OCI-M1 (cell line): ENCODE results near the gene VRK1.

Source experiments
- DNase-seq: peaks from one replicate; lab custom pipeline; 2025; lab: John Stamatoyannopoulos, UW

The VRK1 gene

DNA sequence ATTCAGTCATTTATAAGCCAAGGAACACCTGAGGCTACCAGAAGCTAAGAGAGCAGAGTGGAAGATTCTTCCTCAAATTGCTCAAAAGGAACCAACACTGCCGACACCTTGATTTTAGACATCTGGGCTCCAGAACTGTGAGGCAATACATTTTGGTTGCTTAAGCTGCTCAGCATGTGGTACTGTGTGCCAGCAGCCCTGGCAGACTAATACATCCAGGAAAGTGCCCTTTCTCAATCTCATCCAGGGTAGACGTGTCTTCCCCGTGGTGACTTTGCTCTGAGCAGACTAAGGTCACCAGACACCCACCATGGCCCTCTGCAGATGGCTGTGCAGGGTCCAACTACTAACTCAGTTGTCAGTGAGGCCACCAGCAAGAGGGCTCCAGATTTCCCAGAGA lies 122.8 kb downstream of the VRK1 start:
- DNase-seq = no peak

DNA sequence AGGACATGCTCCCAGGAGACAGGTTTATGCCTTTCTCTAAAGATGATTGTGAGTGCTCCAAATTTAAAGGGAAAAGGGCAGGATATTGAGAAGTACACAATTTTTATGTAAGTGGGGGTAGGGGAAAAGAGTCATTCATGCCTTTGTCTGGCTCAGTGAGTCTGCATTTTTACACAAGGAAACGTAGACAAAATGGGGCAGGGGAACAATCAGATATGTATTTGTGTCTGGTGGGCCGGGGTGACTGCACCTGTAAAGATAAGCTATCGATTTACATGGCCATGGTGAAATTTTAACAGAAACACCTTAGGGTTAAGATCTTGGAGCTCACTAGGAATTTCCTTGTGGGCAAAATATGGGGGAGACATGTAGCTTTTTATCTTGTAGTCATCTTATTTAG lies 123.6 kb downstream of the VRK1 start:
- DNase-seq = peak; percentile 15

DNA sequence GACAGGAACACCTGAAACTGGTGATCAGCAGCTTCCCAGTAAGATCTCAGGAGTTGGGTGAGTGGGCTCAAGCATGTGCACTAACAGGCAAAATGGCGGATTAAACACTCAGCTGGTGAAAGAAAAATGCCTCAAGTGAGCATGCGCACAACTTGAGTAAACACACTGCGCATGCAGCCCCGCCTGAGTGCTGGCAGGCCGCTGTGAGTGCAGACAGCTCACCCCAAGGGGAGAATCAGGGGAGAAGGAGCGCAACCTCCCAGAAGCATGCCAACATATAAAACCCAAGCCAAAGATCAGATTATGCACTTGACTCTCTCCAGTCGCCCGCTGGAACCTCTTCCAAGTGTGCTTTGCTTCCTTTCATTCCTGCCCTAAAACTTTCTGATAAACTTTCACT lies 125.8 kb downstream of the VRK1 start:
- no peak for DNase-seq

DNA sequence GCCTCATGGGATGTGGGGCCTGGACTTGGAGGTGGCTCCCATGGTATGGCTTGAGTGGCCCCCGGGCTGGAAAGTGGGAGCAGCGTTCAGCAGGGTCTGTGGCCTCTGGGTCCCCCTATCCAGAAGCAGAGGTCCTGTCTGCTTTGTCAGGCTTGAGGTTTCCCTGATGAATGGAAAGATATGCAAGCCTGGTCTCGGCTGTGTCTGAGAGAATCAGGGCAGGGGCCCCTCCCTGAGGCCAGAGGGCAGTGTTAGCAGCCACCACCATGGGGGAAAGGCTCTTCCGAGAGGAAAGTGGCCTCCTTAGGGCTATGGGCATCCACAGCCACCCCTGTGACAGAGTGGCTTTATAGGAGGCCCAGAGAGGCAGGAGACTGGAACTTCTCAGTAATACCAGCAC lies 128.2 kb downstream of the VRK1 start:
- DNase-seq = no peak

DNA sequence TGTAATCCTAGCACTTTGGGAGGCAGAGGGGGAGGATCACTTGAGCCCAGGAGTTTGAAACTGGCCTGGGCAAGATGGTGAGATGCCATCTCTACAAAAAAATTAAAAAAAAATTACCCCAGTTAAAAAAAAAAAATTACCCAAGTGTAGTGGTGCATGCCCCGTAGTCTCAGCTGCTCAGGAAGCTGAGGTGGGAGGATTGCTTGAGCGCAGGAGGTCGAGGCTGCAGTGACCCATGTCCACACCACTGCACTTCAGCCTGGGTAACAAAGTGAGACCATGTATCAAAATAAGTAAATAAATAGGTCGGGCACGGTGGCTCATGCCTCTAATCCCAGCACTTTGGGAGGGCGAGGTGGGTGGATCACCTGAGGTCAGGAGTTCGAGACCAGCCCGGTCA lies 128.8 kb downstream of the VRK1 start:
- DNase-seq = no peak

DNA sequence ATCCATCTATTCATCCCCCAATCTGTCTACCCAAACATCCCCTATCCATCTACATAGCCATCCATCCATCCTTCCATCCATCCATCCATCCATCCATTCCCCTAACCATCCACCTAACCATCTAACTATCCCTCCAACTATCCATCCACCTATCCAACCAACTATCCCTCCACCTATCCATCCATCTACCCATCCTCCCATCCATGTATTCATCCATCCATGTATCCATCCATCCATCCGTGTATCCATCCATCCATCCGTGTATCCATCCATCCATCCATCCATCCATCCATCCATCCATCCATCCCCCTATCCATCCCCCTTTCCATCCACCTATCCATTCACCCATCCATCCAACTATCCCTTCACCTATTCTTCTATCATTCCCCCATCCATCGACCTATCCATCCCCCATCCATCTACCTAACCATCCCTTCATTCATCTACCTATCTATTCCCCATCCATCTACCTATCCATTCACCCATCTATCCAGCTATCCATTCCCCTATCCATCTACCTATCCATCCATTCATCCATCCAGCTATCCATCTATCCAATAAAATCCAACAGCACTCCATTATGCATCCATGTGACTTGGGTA lies 131.7 kb downstream of the VRK1 start:
- no peak for DNase-seq

DNA sequence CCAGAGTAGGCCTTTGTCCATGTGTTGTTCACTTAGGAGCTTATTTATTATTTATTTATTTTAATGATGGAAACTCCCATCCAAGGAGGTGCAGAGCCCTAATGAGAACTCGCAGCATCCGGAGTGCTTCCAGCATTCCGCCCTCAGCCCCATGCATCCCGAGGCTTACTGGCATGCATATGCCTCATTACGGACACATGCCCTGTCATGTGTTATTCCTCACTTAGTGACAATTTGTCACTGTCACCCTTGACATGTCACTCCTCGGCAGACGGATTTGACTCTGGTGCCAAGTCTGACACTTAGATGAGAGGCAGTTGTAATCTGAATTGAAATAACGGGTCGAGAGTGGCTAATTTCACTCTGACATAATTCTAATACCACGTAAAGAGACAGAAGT lies 132.8 kb downstream of the VRK1 start:
- no peak for DNase-seq

DNA sequence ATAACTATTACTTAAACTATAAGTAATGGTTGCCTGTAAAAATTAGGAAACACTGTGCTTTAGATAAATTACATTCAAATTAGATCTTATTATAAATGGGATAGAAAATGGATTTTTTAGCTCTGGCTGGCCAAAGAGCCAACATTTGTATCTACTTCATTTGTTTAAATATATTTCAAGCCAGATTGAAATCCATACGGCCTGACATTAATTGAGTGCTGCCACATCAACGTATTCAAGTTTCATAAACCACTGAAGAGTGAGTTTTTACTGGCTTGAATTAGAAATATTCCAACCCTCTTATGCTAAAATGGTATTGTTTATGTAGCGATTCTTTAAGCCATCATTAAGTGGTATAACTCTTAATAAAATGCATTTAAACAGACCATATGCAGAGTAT lies 133.3 kb downstream of the VRK1 start:
- DNase-seq = no peak
